Stomach smooth muscle (tissue), 2 donors: ENCODE results near the gene WNT7B.

Experiments
- H3K27ac ChIP-seq: one replicate; pipeline ENCODE4 v1.7.0; 2013; ENCODE audit warnings: mild to moderate bottlenecking, low read length, inconsistent platforms
- H3K27me3 ChIP-seq, 2 donors: one replicate each; pipeline ENCODE4 v1.7.0; 2013; ENCODE audit warnings: low read length in 2 of 2; ENCODE audit not compliant: insufficient read depth in 2 of 2, control insufficient read depth in 1 of 2
- H3K36me3 ChIP-seq, 2 donors: one replicate each; pipeline ENCODE4 v1.7.0; 2013; ENCODE audit warnings: low read length in 2 of 2; ENCODE audit not compliant: control insufficient read depth in 2 of 2, insufficient read depth in 2 of 2
- H3K4me1 ChIP-seq: one replicate; pipeline ENCODE4 v1.7.0; 2013; ENCODE audit warnings: low read length; ENCODE audit not compliant: control insufficient read depth, insufficient read depth
- H3K4me3 ChIP-seq, 2 donors: one replicate each; pipeline ENCODE4 v1.7.0; 2013; ENCODE audit warnings: low read length in 2 of 2
- H3K9ac ChIP-seq, 2 donors: one replicate each; pipeline ENCODE4 v1.7.0; 2013; ENCODE audit warnings: low read length in 2 of 2, mild to moderate bottlenecking in 1 of 2
- H3K9me3 ChIP-seq, 2 donors: one replicate each; pipeline ENCODE4 v1.7.0; 2013; ENCODE audit warnings: low read length in 2 of 2; ENCODE audit not compliant: control insufficient read depth in 2 of 2
- donor health status: healthy.
- donor health status: Pancreatic carcinoma.

WNT7B gene

GRCh38 chr22:45934168-45934564, 42.8 kb downstream of the WNT7B start:
- Histone ChIP-seq H3K27me3 (peaks cover 31 to 48% of the 10 kb centered on the region in 2 donors), H3K4me1 (peaks cover 2% of the 10 kb centered on the region), H3K4me3 (no peak overlapping the region), H3K9ac (no peak overlapping the region), H3K36me3 (no peaks in the 10 kb centered on the region), H3K27ac (no peak overlapping the region), H3K9me3 (peaks cover 0 to 4% of the 10 kb centered on the region in 2 donors)

- H3K4me3 ChIP-seq, result no peak overlapping the region
- peaks cover 2% of the 10 kb centered on the region for H3K4me1 ChIP-seq
- H3K9ac ChIP-seq, result no peak overlapping the region
- peaks cover 0 to 4% of the 10 kb centered on the region in 2 donors for H3K9me3 ChIP-seq
- no peaks in the 10 kb centered on the region for H3K36me3 ChIP-seq
- H3K27me3 ChIP-seq, result peaks cover 31 to 48% of the 10 kb centered on the region in 2 donors
- H3K27ac ChIP-seq, result no peak overlapping the region
These were observed 43.3 kb downstream of the WNT7B start for GRCh38 chr22:45933506-45934167.

GRCh38 chr22:45932071-45932470, 44.9 kb downstream of the WNT7B start:
- Histone ChIP-seq H3K27me3 (peaks cover 29 to 48% of the 10 kb centered on the region in 2 donors), H3K36me3 (no peaks in the 10 kb centered on the region), H3K27ac (no peak overlapping the region), H3K4me3 (no peak overlapping the region), H3K9ac (no peak overlapping the region), H3K9me3 (no peaks in the 10 kb centered on the region), H3K4me1 (peaks cover 2% of the 10 kb centered on the region)

- Histone ChIP-seq H3K9ac (no peak overlapping the region), H3K4me1 (peaks cover 2% of the 10 kb centered on the region), H3K4me3 (no peak overlapping the region), H3K27ac (no peak overlapping the region), H3K9me3 (no peaks in the 10 kb centered on the region), H3K27me3 (peaks cover 29 to 44% of the 10 kb centered on the region in 2 donors), H3K36me3 (no peaks in the 10 kb centered on the region)
These were observed 45.9 kb downstream of the WNT7B start for GRCh38 chr22:45931042-45931441.

- H3K36me3 ChIP-seq, result no peaks in the 10 kb centered on the region
- H3K27ac ChIP-seq, result no peak overlapping the region
- peaks cover 2% of the 10 kb centered on the region for H3K4me1 ChIP-seq
- H3K4me3 ChIP-seq, result no peak overlapping the region
- H3K9me3 ChIP-seq, result no peaks in the 10 kb centered on the region
- peaks cover 26 to 41% of the 10 kb centered on the region in 2 donors for H3K27me3 ChIP-seq
- H3K9ac ChIP-seq, result no peak overlapping the region
These were observed 46.6 kb downstream of the WNT7B start for GRCh38 chr22:45930324-45930723.

GRCh38 chr22:45929649-45930048, 47.3 kb downstream of the WNT7B start:
- Histone ChIP-seq H3K4me1 (peaks cover 2% of the 10 kb centered on the region), H3K36me3 (no peaks in the 10 kb centered on the region), H3K27ac (no peak overlapping the region), H3K9ac (no peak overlapping the region), H3K9me3 (no peaks in the 10 kb centered on the region), H3K4me3 (no peak overlapping the region), H3K27me3 (peaks cover 24 to 35% of the 10 kb centered on the region in 2 donors)

GRCh38 chr22:45928726-45929368, 48.1 kb downstream of the WNT7B start:
- Histone ChIP-seq H3K27me3 (peaks cover 16 to 32% of the 10 kb centered on the region in 2 donors), H3K9ac (no peak overlapping the region), H3K27ac (no peak overlapping the region), H3K4me3 (no peak overlapping the region), H3K9me3 (no peaks in the 10 kb centered on the region), H3K4me1 (no peaks in the 10 kb centered on the region), H3K36me3 (no peaks in the 10 kb centered on the region)

GRCh38 chr22:45927059-45927458, 49.9 kb downstream of the WNT7B start:
- H3K9ac ChIP-seq, result no peak overlapping the region
- H3K4me3 ChIP-seq, result no peak overlapping the region
- no peaks in the 10 kb centered on the region for H3K4me1 ChIP-seq
- H3K9me3 ChIP-seq, result no peaks in the 10 kb centered on the region
- peaks cover 6 to 17% of the 10 kb centered on the region in 2 donors for H3K27me3 ChIP-seq
- no peaks in the 10 kb centered on the region for H3K36me3 ChIP-seq
- H3K27ac ChIP-seq, result no peak overlapping the region

- Histone ChIP-seq H3K4me1 (no peaks in the 10 kb centered on the region), H3K9me3 (no peaks in the 10 kb centered on the region), H3K27ac (no peak overlapping the region), H3K36me3 (no peaks in the 10 kb centered on the region), H3K4me3 (no peak overlapping the region), H3K27me3 (peaks cover 5 to 11% of the 10 kb centered on the region in 2 donors), H3K9ac (no peak overlapping the region)
These were observed 50.5 kb downstream of the WNT7B start for GRCh38 chr22:45926433-45926832.

GRCh38 chr22:45925811-45926351, 51.1 kb downstream of the WNT7B start:
- Histone ChIP-seq H3K9ac (no peak overlapping the region), H3K4me1 (no peaks in the 10 kb centered on the region), H3K27me3 (peaks cover 2 to 7% of the 10 kb centered on the region in 2 donors), H3K4me3 (no peak overlapping the region), H3K9me3 (no peaks in the 10 kb centered on the region), H3K27ac (no peak overlapping the region), H3K36me3 (no peaks in the 10 kb centered on the region)

- Histone ChIP-seq H3K9ac (no peak overlapping the region), H3K4me3 (no peak overlapping the region), H3K27me3 (peaks cover 0 to 5% of the 10 kb centered on the region in 2 donors), H3K36me3 (no peaks in the 10 kb centered on the region), H3K27ac (no peak overlapping the region), H3K9me3 (no peaks in the 10 kb centered on the region), H3K4me1 (no peaks in the 10 kb centered on the region)
These were observed 53.1 kb downstream of the WNT7B start for GRCh38 chr22:45923835-45924234.
